Activated CD4-positive, alpha-beta T cell treated with anti-CD3 and anti-CD28 coated beads, Interleukin-2, Interleukin-6, amounts not matched to agents 100 ng/mL and 50 ng/mL, durations not matched to agents 16 hours and 8 hours (primary cell): Measurements from ENCODE around the gene GYS1.

Experiments used
- DNase-seq: peaks from one replicate; pipeline ENCODE4 v3.0.0-alpha.2; 2020

The GYS1 gene

DNA sequence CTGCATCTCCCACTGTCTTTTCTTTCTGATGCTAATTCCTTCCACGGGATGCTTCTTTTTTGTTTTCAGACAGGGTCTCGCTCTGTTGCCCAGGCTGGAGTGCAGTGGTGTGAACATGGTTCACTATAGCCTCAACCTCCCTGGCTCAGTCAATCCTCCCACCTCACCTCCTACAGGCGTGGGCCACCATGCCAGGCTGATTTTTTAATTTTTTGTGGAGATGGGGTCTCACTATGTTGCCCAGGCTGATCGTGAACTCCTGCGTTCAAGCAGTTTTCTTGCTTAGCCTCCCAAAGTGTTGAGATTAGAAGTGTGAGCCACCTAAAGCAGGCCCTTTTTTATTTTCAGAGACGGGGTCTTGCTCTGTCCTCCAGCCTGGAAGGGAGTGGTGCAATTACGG is 4.8 kb downstream of the GYS1 start:
- DNase-seq = no peak

- DNase-seq = no peak
Measured at GRCh38 chr19:48987323-48987722, 5.8 kb downstream of the GYS1 start.

DNA sequence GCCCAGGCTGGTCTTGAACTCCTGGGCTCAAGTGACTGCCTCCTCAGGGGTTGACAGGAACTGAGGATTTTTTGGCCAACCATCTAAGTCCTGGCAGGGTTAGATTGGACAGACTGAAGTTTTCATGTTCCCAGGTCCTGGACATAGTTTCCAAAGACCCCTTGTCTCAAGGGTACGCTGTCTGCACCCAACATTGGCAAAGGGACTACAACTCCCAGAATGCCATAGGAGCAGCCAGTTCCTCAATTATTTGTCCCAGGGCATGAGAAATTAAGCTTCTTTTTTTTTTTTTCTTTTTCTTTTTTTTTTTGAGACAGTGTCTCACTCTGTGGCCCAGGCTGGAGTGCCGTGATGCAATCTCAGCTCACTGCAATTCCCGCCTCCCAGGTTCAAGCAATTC is 6.9 kb downstream of the GYS1 start:
- no peak for DNase-seq

DNA sequence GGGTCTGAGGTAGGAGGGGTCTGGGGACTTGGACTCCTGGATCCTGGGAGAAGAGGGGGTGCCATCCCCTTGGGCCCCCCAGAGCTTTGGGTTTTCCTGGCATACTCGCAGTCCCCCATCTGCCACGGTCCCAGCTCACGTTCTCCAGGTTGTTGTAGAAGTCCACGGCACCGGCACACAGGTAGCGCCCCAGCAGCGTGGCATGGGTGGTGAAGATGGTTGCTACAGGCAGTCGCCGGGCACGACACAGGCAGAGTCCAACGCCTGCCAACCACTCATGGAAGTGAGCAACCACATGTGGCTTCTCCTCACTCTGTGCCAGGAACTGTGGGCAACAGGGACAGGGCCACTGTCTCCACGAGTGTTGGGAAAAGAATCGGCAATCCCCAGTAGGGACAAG is 7.4 kb downstream of the GYS1 start:
- no peak for DNase-seq

DNA sequence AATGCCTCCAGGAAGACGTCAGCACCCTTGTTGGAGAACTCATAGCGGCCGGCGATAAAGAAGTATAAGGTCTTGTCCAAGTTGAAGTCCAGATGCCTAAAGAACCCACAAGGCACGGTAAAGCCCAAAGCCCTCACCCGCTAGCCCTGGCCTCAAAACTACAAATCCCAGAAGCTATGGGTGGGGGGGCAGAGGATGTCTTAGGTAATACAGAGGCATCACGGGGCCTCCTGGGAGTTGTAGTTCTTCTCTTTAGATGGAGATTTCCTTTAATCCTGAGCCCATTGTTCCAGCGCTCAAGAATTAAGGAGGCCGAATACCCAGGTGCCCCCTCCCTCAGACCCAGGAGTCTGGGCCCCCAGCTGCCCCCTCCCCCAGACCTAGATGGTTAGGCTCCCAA is 10.8 kb downstream of the GYS1 start:
- no peak for DNase-seq

DNA sequence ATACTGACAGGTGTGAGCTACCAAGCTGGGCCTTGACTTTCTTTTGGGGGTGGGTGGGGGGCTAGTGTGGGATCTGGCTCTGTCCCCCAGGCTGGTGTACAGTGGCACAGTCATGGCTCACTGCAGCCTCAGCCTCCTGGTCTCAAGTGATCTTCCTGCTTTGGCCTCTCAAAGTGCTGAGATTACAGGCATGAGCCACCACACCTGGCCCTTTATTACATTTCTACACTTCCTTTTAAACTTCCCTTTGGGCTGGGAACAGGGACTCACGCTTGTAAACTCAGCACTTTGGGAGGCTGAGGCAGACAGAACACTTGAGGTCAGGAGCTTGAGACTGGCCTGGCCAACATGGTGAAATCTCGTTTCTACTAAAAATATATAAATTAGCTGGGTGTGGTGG is 16.0 kb downstream of the GYS1 start:
- DNase-seq = no peak

DNA sequence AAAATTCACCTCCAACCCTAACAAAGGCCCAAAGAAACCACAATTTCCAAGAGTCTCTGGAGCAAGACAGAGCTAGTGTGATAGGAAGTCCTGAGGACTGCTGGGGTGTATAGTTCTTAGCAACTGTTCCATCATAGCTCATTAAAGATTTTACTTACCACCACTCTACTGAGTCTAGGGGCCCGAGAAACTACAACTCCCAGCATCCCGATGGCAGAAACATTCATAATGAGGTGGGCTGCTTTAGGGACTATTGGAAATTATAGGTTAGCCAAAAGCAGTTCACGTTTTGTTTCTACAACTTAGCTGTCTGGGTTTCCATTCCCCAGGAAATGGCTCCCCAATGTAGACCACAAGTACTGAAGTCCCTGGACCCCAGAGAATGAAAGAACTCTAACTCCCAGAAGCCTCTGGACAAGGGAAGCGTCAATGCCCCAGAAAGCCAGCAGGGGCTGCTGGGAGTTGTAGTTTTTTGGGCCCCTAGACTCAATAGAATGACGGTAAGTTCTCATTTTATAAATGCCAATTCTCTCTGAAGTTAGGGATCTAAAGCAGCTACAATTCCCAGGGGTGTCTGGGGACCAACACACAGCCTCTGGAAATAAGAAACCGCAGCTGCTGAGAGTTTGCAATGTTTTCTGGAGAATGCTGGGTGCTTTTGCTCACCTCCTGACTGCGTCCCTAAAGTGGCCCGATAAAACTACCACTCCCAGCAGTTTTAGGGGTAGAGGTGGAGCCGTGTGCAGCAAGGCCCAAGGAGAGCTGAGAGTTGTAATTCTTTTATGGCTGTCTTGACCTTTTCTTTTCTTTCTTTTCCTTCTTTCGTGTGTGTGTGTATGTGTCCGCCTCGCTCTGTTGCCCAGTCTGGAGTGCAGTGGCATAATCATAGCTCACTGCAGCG is 16.9 kb downstream of the GYS1 start:
- peak; percentile 59 for DNase-seq

GRCh38 chr19:48970923-48971395 is 22.1 kb downstream of the GYS1 start:
- peak; percentile 86 for DNase-seq

DNA sequence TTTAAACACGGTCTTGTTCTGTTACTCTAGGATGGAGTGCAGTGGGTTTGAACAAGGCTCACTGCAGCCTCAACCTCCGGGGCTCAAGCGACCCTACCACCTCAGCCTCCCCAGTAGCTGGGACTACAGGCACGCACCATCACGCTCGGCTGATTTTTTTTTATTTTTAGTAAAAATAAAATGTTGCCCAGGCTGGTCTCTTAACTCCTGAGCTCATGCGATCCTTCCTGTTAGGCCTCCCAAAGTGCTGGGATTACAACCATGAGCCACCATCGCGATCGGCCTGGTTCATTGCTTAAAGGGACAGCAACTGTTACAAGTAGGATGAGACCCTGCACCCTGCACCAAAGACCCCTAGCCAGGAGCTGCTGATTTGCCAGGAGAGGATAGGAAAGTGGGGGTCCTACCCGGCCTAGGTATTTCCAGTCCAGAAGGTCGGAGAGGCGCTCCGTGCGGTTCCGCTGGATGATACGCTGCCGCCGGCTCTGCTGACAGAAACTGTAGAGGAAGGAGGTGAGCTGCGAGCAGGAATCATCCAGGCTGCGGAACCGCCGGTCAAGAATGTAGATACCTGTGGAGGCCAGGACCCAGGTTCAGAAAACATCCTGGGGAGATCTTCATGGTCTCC is 22.9 kb downstream of the GYS1 start:
- no peak for DNase-seq

- DNase-seq = no peak
Measured at GRCh38 chr19:48969276-48970138, 23.6 kb downstream of the GYS1 start.

DNA sequence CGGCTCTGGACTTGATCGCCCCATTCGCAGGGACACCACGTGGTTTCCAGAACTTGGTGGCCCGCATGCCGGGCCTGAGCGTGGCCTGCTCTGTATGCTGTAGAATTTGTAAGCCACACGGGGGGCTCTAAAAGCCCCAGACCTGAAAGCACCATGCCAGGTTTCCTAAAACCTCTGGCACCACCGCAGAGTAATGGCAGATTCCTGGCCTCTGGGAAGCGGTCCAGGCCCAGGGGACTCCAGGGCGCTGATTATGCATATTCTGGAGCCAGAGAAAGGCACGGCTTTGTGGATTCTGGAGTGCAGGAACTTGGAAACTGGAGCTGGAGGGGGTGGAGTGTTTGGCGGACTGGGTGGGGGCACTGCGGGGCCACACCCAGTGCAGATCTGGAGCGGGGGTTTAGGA is 24.3 kb downstream of the GYS1 start:
- no peak for DNase-seq

DNA sequence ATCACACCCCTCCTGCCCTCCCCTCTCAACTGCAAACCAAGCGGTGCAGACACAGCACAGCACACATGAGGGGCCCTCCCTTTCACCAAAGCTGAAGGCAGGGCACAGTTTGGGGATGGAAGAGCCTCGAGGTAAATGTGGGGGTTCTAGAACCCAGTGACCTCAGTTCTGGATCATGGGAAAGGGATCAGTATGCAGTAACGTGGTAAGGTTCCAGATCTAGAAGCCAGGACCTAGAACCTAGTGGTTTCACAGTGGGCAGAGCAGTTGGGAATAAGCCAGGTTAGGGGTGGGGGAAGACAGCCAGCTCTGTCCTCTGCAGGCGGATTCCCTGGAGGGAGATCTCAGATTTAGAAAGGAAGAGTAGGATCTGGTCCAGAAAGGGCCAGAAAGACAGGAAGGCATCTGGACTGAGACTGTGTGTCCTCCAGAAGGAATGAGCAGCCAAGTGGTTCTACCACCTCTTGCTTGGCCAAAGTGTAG is 24.9 kb downstream of the GYS1 start:
- peak; percentile 33 for DNase-seq

DNA sequence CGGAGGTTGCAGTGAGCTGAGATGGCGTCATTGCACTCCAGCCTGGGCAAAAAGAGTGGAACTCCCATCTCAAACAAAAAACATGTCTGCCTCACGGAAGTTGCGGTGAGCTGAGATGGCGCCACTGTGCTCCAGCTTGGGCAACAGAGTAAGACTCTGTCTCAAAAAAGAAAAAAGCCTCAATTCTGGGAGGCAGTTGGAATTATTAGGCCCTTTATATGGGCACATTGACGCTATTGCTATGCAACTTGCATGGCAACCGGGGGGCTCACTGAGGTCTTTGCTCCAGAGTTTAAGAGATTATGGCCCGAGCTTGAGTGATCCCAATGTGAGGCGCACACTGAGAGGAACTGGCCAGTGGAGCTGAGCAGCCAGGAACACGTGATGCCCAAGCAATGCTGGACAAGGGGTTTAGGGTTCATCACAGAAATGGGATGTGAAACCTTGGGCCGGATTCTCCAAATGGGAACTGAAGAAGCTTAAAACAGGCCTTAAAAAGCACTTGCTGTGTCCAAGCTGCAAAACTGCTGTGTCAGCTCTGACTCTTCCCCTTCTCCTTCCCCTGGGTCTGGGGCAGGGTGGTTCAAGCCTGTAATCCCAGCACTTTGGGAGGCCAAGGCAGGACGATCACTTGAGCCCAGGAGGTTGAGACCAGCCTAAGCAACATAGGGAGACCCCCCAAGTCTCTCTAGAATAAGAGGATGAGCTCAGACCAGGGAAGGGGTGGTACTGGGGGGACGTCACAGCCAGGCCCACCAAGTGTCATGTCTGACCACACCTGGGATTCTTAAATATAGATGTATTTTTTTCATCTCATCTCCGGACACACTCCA is 25.5 kb downstream of the GYS1 start:
- peak; percentile 39 for DNase-seq

DNA sequence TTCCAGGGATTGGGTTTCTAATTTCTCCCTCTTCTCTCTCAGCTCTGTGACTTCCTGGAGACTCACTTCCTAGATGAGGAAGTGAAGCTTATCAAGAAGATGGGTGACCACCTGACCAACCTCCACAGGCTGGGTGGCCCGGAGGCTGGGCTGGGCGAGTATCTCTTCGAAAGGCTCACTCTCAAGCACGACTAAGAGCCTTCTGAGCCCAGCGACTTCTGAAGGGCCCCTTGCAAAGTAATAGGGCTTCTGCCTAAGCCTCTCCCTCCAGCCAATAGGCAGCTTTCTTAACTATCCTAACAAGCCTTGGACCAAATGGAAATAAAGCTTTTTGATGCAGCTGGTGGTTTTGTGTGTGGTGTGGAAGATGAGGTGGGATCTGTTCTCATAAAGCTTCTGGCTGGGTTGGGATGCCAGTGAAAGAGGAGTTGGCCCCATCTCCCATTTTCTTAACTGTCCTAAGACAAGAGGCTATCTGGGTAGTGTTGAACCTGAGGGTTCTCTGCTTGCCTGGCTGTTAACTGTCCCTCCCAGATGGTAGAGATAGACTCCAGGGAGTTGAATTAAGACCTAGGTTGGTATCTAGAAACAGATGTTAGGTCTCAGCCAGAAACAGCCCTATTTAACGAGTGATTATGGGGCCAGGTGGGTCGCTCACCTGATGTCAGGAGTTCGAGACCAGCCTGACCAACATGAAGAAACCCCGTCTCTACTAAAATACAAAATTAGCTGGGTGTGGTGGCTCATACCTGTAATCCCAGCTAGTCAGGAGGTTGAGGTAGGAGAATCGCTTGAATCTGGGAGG is 26.4 kb downstream of the GYS1 start:
- DNase-seq = peak; percentile 27

GRCh38 chr19:48965806-48966540 is 27.1 kb downstream of the GYS1 start:
- peak; percentile 90 for DNase-seq

- DNase-seq = peak; percentile 98
Measured at GRCh38 chr19:48965040-48965805, 27.9 kb downstream of the GYS1 start, which contains the start of gene FTL. Gene FTL (plus strand): TSS chr19:48965309. CDS start chr19:48965508, 199 bp downstream.

GRCh38 chr19:48964205-48965039 is 28.7 kb downstream of the GYS1 start:
- peak; percentile 39 for DNase-seq

DNA sequence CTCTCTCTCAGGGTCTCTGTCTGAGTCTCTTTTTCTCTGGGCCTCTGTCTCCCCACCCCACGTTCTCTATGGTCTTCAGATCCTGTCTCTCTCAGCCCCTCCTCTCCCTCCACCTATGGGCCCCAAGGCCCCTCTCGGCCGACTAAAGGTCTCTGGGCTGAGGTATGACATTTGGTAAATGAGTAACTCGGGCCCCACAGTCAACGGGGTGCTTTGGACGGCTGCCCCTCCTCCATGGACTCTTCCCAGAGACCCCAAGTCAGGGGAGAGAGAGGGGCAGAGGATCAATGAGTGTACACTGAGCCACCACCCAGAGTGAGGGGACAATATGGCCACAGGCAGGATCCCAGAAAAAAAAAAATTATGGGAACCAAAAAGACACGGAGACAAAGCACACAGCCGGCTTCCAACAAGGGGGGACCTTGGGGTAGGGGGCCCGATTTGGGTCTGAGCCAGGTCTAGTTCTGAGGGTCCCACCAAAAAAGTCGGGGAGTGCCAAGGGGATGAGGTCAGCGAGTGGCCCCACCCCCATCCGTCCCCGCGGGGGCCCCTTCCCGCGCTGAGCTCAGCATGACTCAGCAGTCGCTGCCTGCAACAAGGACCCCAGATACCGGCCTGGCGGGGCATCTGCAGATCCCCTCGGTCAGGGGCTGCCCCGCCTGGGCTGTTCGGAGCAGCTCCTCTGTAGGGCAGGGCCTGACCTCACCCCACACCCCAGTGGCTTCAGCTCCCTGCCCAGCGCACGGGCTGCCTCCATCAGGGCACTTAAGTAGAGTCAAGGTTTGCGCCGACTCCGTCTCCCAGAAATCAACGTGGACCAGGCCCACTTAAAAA is 29.5 kb downstream of the GYS1 start:
- DNase-seq = peak; percentile 85
